ENCODE data around the gene ROBO2.

DNA sequence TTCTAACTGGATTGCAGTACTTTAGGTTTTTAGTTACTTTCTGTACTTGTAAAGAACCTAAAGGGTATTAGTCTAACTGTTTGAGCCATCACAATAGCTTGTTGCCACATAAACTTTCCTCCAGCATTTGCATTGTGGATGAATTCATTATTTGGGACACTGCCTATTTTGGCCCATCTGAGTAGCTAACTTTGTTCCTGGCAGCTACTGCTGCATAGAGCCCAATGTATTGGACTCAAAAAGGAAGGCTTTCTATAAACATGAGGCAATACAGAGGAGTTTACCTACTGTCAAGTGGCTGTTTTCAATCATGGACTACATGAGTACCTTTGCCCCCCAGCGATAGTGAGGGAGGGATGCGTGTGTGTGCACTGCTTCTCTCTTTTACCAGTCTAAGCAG is 1.9 kb downstream of the ROBO2 start:
- no peak for TF ChIP-seq ZNF76 (tag by site-specific recombination; IDR thresholded peaks at IDR 0.05; ENCODE audit: borderline replicate concordance, low read depth)
- TF ChIP-seq, protein P1, sequence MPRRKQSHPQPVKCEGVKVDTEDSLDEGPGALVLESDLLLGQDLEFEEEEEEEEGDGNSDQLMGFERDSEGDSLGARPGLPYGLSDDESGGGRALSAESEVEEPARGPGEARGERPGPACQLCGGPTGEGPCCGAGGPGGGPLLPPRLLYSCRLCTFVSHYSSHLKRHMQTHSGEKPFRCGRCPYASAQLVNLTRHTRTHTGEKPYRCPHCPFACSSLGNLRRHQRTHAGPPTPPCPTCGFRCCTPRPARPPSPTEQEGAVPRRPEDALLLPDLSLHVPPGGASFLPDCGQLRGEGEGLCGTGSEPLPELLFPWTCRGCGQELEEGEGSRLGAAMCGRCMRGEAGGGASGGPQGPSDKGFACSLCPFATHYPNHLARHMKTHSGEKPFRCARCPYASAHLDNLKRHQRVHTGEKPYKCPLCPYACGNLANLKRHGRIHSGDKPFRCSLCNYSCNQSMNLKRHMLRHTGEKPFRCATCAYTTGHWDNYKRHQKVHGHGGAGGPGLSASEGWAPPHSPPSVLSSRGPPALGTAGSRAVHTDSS (tag by site-specific recombination; IDR thresholded peaks at IDR 0.05) = no peak

Measured in HEK293 (cell line).